HG03442 (cell line): Measurements from ENCODE around the gene COMP.

Experiments
- ATAC-seq: cut with Tn5 transposase; IDR thresholded peaks from one replicate; pipeline ENCODE4 v1.9.1; 2021; ENCODE audit warnings: mild to moderate bottlenecking, moderate library complexity; ENCODE audit not compliant: unreplicated experiment

The COMP gene

DNA sequence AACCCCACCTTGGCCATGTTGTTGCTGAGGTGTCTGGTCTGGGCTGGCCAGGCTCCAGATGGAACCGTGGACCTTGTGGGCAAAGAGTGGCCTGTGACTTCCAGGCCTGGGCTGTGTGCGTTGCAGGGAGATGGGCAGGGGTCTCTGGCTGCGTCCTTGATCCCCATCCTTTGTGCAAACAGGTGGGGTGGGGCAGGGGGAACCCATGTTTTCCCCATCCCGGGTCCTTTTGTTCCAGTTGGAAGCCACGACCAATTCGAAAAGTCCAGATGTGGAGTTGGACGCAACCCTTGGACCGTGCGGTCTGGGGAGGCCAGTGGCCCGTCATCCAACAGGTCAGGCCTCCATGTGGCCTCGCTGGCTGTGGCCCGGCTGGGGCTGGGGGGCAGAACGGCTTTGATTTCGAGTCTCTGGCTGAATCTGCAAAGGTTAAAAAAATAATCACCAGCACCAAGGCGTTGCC, 13.1 kb upstream of the COMP start:
- ATAC-seq: no peak

DNA sequence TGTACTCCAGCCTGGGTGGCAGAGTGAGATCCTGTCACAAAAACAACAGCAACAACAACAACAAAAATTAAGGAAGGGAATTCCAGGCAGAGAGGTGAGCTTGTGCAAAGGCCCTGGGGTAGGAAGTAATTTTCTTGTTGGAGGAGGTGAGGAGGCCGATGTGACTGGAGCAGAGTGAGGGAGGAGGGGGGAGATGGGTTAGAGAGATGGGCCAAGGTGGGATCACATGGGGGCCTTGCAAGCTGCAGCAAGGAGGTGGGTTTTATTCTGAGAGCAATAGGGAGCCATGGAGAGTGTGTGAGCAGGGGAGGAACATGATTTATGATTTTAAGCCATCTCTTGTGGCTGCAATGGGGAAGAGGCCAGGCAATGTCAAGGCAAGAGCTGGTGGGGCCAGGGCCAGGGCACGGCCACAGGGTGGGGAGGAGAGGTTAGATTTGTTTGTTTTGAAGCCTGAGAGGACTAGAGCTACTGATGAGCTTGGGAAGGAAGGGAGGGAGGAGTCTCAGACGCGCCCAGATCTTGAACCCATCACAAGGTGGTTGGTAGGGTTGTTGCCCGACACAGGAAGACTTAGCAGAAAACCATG, 12.5 kb upstream of the COMP start:
- ATAC-seq: no peak

DNA sequence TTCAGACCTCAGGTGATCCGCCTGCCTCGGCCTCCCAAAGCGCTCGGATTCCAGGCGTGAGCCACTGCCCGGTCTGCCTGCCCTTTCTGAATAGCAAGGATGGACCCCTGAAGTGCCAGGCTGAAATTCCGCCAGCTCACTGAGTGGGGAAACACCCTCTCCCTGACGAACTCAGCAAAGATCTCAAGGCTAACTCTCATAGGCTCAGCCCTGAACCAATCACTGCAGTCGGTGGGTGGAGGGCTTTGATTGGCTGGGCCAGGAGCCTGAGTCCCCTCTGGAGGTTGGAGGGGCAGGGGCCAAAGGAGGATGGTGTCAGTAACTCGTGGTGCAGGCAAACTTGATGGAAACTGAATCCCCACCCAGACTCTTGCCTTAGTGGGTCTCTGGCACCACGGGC, 11.2 kb upstream of the COMP start:
- no peak for ATAC-seq

DNA sequence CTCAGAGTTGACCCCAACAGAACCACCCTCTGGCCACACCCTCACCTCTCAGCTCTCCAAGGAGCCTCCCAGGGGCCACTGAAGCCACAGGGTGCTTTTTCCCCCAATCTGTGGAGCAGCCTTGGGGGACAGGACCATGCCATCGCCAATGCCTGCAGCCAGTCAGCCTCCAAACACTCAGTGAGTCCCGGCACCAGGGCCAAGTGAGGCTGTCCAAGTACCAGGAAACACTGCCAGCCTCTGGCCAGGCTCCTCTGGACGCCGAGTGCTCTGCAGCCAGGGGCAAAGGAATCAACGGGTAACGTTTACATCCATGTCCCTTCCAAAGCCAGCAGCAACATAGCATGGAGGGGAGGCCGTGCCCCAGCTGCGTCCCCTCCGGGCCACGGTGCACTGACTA, 9.5 kb upstream of the COMP start:
- ATAC-seq: no peak

DNA sequence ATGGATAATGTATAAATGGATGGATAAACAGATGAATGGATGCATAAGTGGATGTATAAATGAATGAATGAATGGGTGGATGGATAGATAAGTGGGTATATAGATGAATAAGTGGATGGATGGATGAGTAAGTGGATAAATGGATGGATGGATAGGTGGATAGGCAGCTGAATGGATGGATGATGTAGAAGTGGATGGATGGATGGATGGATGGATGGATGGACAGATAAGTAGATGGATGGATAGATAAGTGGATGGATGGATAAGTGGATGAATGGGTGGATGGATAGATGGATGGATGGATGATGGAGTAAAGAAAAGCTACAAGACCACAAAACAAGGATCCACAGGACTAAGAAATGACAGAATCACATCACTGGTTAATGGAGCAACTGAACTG, 9.0 kb upstream of the COMP start:
- ATAC-seq: no peak

DNA sequence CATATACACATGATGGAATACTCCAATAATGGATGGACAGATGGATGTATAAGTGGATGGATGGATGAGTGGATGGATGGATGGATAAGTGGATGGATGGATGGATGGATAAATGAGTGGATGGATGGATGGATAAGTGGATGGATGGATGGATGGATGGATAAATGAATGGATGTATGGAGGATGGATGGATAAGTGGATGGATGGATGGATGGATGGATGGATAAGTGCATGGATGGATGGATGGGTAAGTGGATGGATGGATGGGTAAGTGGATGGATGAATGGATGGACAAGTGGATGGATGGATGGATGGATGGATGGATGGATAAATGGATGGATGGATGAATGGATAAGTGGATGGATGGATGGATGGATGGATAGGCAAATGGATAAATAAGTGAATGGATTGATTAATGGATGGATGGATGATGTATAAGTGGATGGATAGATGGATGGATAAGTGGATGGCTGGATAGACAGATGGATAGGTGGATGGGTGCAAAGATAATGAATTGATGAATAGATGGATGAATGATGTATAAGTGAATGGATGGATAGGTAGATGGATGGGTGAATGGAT, 8.4 kb upstream of the COMP start:
- ATAC-seq: no peak

- ATAC-seq: no peak
Observed at GRCh38 chr19:18798384-18799352, 7.6 kb upstream of the COMP start.

DNA sequence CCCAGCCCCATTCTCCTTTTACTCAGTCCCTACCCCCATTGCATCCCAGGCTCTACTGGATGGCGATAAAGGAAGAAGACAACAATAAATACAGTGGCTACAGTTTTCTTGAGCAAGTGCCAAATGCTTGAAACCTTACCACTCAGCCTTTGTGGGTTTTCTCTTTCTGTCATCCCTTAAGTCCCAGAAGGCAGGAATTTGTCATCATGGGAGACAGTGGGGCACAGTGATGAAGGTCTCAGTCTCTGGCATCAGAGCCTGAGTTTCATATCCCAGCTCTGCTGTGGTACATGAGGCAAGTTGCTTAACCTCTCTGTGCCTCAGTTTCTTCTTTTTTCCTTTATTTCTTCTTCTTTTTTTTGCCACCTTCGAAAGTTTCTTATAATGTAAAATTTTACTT, 5.1 kb upstream of the COMP start:
- no peak for ATAC-seq

DNA sequence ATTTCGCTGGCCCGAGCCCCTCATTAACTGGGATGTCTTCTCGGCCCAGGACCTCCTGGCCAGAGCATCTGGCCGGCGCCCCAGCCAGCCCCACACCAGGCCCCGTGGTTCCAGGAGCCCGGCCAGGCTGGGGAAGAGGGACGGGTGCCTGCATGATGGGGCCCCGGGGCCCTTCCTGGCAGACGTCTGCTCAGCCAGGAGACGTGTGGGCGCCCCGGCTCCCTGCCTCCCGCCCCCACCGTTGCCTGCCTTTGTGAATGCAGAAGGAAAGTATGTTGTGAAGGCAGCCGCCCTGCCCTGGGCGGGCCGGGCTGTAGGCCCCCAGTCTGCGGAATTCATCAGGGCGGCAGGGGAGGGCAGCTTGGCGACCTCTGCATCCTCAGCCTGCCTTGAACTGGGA, 4.4 kb upstream of the COMP start:
- no peak for ATAC-seq

DNA sequence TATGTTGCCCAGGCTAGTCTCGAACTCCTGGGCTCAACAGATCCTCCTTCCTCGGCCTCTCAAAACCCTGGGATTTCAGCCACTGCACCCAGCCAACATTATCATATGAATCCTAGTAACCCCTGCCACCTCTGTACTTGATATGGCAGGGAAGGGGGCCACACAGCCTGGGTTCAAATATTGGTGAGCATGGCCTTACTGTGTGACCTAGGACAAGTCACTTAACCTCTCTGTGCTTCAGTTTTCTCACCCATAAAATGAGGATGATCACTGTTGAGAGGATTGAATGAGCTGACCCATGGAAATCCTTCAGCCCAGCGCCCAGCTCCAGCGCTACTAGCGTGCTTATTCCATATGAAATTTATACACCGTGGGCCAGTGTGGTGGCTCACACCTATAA, 3.6 kb upstream of the COMP start:
- ATAC-seq: no peak

- no peak for ATAC-seq
Observed at GRCh38 chr19:18794029-18794313, 2.9 kb upstream of the COMP start.

DNA sequence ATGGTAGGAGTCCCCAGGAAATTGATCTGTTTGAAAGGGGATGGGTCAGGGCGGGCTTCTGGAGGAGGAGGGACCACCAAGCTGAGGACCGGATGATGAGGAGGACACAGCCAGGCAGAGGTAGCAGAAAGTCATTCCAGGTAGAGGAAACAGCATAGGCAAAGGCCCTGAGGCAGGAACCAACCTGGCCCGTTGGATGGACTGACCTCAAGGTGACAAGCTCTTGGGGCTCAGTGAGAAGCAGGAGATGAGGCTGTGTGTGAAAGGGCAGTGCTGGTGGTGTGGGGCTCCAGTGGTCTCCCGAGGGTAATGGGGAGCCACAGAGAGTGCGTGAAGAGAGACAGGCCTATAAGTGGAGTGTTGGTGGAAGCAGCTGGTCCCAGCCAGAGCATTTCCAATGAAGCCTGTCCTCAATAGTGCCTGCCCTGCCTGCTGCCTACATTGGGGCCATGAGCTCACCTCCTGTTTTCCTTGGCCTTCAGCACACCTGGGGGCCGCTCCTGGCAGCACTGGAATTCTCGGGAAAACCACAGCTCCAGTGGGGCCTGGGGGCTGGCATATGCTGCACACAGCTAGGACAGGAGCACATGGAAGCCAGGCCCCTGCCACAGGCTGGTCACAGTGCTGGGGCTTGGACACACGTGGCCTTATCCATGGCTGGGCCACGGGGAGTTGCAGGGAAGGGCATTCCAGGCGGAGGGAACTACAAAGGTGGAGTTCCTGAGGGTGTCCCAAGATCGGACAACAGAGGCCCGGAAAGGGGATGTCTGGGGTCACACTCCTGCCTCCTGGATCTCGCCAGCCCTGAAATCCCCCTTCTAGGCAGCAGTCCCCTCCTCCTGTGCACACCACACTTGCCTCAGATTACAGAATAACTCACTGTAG, 2.3 kb upstream of the COMP start:
- no peak for ATAC-seq

DNA sequence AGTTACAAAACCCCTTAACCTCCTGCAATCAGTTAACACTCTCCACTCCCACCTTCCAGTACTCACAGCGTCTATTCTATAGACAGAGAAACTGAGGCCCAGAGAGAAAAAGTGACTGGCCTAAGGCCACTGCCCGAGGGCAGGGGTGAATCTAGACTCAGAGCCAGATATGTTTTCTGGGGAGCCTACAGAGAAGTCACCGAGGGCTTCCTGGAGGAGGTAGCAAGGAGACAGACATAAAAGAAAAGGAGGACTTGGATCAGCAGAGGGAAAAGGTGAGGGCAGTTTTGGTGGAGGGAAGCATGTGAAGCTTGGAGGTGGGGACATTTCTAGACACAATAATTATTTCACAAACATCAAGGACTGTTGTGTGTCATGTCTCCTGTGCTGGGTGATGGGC, 1.6 kb upstream of the COMP start:
- no peak for ATAC-seq

DNA sequence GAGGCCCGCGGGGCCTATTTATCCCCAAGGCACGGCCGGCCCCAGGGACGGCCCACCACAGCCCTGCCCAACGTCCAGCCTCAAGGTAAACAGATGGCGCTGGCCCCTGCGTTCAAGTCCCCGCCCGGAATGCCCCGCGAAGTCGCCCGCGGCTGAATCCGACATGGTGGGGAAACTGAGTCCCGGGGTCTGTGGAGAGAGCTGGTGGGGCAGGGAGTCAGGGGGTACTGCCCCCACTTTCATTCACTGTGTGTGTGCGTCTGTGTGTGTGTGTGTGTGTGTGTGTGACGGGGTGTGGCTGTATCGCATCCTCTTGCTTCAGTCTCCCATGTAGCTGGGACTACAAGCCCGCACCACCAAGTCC, 192 bp upstream of the COMP start:
- no peak for ATAC-seq

- ATAC-seq: no peak
Observed at GRCh38 chr19:18789883-18790565, 1.1 kb downstream of the COMP start.

- ATAC-seq: no peak
Observed at GRCh38 chr19:18789422-18789869, 1.7 kb downstream of the COMP start.

GRCh38 chr19:18788529-18789421, 2.3 kb downstream of the COMP start:
- ATAC-seq: no peak

DNA sequence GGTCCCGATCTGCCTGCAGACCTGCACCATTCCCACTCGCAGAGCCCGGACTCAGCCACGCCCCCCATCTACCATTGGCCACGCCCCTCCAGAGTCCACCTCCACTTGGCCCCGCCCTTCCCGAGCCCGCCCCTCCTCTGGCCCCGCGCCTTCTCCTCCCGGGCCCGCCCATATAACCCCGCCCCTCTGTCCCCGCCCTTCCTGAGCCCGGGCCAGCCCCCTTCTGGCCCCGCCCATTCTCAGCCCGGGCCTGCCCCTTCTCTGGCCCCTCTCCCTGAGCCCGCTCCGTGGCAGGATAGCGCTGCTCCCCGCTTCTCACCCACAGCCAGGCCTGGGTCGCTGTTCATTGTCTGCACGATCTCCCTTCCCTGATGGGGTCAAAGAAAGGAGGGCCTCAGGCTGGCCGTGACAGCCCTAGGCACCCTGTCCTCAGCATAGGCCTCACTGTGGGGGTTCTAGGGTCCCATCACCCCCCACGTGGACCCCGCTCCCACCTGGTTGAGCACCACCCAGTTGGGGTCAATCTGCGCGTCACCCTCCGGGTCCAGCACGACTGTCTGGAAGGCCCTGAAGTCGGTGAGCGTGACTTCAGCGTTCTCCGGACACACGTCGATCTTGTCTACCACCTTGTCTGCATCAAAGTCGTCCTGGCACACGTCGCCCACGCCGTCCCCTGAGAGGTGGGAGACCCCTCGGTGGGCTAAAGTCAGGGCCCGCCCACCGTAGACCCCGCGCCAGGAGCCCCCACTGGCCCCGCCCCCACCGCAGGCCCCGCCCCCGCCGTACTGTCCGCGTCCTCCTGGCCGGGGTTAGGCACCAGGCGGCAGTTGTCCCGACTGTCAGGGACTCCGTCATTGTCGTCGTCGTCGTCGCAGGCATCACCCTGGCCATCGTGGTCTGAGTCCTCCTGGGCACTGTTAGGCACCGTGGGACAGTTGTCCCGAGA, 5.7 kb downstream of the COMP start:
- ATAC-seq: no peak

DNA sequence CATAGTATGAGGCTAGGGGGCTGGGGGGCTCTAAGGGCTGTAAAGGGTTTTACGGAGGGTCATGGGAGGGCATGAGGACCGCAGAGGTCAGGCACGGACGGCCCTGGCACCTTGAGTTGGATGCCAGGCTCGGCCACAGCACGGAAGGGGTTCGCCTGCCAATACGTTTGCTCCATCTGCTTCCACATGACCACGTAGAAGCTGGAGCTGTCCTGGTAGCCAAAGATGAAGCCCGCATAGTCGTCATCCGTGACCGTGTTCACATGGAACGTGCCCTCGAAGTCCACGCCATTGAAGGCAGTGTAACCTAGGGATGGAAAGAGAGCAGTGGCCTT, 6.4 kb downstream of the COMP start:
- ATAC-seq: no peak
